NCI-H187 treated with DMSO at 0.1 percent for 48 hours (cell line): ENCODE data around the gene VPS29.
"Not testable (repeated sequence)": the region's sequence is repeated elsewhere in the genome, so short reads cannot be mapped to it uniquely, and the experiment has no call there.

Experiments used
- DNase-seq: peaks from one replicate; lab custom pipeline; 2025; lab: John Stamatoyannopoulos, UW

Gene VPS29

GRCh38 chr12:110501752-110502738, at the start of gene VPS29, which contains the start of gene RAD9B:
Gene VPS29, minus strand, starts transcription at chr12:110502111. Its CDS starts 60 bp downstream, at chr12:110502051.
Gene RAD9B, plus strand, starts transcription at chr12:110502331. Its CDS starts 7 bp downstream, at chr12:110502338.
- DNase-seq, result peak; percentile 91

DNA sequence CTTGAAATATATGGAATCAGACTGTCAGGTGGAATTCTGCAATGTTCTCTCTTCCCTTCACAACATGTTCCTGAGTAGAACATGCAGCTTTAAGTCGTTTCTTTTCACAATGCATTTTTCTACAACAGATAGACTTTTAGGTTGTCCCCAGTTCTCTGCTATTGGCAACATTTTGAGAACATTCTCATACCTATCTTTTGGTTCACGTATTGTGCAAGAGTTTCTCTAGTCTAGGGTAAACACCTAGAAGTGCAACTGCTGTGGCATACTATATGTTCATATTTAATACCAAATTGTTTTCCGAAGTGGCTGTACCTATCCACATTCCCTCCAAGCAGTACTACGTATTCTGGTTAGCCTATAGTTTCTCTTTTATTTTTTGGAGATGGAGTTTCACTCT, 49.1 kb upstream of the VPS29 start:
- DNase-seq, result no peak

- DNase-seq, result no peak
These were observed 47.8 kb upstream of the VPS29 start for GRCh38 chr12:110549716-110550115.

GRCh38 chr12:110548678-110549077, 46.8 kb upstream of the VPS29 start:
- no peak for DNase-seq

- DNase-seq, result no peak
These were observed 45.2 kb upstream of the VPS29 start for GRCh38 chr12:110547090-110547489.

DNA sequence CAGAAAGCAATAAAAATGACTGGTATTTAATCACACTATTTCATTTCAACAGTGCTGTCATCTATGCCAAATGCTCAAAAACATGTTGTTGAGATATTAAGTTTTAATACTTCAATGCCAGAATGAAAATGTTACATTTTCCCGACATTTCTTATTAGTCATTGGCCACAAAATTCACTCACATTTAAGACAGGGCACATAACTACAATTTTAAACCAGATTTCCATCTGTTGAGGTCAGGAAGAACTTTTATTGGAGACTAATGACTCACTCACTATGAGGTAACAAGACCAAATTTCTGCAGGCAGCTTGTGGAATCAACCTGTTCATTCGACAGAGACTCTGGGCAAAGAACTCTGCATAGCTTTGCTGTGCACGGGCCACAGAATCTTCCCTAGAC, 44.4 kb upstream of the VPS29 start:
- no peak for DNase-seq

DNA sequence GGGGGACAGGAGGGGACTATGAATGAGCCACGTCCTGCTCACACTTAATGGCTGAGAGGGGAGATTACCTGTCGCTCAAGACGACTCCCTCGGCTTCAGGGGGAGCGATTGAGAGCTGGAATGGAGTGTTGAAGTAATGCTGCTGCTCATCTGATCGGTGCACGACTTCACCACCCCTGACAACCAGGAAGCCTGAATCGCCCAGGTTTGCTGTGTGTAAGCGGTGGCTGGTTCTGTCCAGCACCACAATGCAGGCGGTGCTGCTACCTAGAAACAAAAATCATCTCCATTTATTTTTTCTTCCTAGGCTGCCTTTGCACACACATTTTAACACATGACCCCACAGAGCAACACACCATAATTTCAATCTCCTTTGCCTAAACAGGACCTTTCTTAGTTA, 43.9 kb upstream of the VPS29 start:
- no peak for DNase-seq

DNA sequence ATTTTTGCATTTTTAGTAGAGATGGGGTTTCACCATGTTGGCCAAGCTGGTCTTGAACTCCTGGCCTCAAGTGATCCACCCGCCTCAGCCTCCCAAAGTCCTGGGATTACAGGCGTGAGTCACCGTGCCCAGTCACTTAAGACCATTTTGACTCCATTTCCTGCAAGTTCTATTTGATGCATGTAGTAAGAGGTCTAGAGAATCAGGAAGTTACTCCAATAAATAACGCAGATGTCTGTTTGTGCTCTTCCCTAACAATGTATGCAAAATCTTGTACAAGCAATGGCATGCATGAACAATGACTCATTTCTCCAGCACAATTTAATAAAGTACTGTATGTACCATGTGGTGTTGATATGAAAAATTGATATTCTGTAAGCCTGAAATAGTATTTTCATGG, 43.3 kb upstream of the VPS29 start:
- DNase-seq, result not testable (repeated sequence)

DNA sequence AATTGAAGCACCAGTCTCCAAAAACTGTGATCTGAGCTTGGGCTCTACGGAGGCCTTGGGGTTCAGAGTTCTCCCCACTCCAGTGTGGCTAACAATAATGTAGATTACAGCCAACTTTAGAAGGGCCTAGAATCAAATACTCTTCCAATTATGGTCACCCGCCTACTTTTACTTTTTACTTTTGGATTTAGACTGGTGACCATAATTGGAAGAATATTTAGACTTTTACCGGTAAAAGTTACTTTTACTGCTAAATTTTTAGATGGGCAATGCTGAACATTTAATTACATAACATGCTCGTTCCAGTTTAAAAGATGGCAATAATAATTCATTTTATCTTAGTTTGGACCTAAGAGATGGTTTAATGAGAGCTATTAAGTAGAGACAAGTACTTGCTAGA, 42.1 kb upstream of the VPS29 start:
- DNase-seq, result no peak

DNA sequence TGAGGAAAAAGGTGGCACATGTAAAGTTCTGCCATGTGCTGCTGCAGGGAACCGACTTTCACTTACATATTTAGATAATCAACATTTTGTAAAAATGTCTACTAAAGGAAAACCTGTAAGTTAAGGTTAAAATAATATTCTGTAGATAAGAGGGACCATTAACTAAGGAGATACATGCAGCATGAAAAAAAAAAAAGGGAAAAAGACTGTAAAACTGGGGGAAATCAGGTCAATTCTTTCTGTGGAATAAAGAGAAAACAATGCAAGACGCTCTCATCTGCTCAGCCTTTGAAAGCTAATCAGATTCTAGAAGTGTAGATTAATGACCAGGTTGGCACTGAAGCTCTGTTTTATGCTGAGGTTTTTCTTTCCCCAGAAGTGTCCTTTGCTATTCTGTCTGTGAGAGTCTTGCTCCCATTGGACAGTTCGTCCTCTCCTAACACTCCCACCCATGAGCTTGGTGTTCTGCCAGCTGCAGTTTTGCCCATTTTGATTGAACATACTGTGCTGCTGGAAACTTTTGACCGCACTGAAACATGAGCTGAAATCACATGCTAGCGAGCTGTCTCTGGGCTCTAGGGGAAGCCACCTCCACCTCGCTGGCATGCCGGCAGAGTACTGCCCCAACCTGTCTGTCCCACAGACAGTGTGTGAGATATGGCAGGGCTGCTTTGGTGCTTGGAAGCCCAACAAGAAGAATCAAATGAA, 41.5 kb upstream of the VPS29 start:
- DNase-seq, result no peak

DNA sequence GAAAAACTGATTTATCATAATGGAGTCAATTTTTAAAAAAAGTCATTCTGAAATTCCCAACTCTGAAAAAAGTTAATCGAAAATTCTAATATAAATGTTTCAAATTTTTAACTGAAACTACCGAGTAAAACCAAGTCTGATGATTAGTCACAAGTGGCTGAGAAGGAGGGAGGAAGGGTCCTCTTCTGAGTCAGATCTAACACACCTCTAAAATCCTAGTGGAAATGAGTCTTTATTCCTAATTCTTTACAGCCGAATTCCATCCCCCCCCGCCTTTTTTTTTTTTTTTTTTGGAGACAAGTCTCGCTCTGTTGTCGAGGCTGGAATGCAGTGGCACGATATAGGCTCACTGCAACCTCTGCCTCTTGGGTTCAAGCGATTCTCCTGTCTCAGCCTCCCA, 38.1 kb upstream of the VPS29 start:
- no peak for DNase-seq

- no peak for DNase-seq
These were observed 37.1 kb upstream of the VPS29 start for GRCh38 chr12:110538869-110539622.

DNA sequence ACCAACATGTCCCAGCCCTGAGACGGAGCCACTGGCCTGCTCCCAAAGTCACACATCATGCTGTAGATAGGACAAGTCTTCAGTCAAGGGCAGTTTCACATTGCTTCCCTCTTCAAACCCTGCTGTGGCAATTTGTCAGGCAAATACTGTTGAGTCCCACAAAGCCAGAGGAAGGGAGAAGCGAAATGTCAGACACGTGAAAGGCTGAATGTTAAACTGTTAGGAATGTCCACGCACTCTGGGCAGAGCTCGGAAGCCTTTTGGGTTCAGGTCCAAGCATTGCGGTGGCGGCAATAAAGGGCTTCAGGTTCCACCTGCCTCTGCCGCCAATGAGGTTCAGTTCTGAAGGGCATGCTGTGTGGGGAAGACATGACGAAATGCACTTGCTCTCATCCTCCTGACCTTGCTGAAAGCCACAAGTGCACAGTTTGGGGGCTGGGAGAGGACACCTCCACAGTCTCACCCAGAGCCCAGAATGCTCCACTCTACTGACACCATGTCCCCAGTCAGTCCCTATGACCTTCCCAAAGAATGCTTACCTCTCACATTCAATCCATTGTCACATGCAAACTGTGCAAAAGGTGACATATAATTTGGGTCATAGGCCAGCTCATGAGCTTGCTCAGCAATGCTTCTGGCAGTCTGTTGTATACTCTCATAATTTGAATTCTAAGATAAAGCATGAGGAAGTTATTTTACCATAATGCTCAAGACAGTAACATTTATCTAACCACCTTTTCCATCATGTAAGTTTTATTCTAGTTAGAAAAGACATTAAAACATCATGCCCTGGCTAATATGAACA, 35.9 kb upstream of the VPS29 start:
- DNase-seq, result no peak

DNA sequence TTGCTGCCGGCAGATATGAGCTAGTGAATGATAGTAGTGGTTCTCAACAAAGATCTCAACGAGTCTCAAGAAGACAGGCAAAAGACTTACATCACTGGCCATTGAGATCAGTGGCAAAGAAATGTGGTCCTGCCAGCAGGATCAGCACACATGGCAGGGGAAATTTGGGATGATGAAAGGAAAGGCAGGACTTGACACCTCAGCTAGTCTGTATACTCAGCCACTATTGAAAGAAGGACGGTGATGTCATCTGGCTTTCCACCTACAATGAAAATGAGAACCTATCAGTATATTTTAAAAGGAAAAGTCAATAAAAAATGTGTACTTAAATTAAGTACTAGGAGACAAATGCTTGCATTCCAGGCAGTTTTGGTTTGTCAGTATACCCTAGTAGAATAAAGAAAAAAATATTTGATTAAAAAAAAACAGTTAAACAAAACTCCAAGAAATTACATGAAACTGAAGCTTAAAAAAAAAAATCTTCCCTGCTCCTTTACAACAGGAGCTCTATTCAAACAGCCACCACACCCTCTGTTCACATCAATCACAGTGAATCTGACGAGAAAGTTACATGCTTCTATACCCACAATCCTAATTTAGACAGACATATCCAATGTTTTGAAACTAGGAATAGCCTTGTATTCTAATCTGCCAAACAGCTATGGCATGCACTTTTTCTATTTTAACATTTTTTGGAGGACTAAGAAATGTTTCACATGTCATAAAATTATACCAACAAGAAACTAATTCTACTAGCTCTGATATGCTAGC, 35.1 kb upstream of the VPS29 start:
- DNase-seq, result no peak

- DNase-seq, result no peak
These were observed 32.9 kb upstream of the VPS29 start for GRCh38 chr12:110534811-110535210.

DNA sequence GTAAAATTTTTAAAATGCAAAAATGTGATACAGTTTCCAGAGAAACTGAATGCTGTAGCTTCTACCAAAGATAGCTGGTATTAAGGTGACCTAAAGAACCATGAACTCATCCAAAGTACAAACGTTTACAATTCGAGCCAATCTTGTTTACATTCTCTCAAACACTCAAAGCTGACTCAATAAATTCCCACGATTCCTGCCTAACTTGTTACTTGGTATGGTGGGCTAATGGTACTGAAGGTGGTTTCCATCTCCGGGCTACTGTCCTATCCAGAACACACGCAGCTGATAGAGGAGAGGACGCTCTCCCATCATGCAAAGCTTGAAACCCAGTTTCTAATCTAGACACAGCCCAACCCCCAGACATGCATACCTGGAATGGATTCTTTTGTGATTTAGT, 31.7 kb upstream of the VPS29 start:
- DNase-seq, result no peak

GRCh38 chr12:110532644-110533043, 30.7 kb upstream of the VPS29 start:
- no peak for DNase-seq

DNA sequence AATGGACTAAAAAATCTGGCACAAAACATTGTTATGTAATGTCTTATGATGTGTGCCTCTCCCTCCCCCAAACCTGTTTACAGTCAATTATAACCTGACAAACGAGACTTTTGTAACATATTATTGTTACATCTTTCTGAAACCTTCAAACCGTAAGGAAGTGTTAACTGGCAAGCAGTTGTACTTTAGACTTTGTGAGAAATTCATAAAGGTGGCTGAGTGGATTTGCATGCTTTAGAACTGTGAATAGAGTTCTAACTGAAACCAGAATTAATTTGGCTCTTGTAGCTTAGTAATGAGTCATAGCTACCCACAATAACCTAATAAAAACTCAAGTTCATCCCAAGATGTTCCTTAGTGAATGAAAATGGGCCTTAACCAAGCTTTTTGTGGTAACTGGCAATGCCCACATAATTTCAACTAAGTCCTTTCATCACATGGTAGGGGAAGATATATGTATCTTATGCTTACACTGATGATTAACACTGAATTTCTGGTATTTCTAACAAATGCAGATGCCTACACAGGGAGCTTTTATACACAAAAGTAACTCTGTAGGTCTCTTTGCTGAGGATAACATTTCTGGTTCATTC, 29.9 kb upstream of the VPS29 start:
- no peak for DNase-seq

DNA sequence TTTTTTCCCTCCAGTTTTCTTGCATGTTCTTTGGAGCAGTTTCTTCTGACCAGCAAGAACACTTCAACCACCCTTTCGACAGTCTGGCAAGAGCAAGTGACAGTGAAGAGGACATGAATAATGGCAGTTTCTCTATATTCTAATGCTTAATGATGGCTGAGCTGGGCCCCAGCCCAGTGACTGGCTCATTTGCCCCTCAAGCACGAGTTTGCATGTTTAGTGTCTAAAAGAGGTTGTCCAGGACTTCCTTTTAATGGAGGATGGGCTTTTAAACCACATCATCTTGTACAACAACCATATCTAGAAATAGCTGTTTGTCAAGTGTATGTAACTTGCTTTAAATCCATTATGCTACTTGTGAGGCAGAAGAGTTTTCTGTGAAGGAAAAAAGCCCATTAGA, 28.6 kb upstream of the VPS29 start:
- peak; percentile 89 for DNase-seq

- no peak for DNase-seq
These were observed 26.4 kb upstream of the VPS29 start for GRCh38 chr12:110528277-110528839.
